ENCODE data around the gene TMEM184A. TPM values are rescaled to one million over a fixed set of nuclear protein-coding genes. Genes with fewer than 3 reads are reported as not detected.

Gene TMEM184A
- total and polyA plus RNA-seq, 2 of the 4 experiments (the other 2 are of a cell fraction) = 0.36 to 1.9 TPM

DNA sequence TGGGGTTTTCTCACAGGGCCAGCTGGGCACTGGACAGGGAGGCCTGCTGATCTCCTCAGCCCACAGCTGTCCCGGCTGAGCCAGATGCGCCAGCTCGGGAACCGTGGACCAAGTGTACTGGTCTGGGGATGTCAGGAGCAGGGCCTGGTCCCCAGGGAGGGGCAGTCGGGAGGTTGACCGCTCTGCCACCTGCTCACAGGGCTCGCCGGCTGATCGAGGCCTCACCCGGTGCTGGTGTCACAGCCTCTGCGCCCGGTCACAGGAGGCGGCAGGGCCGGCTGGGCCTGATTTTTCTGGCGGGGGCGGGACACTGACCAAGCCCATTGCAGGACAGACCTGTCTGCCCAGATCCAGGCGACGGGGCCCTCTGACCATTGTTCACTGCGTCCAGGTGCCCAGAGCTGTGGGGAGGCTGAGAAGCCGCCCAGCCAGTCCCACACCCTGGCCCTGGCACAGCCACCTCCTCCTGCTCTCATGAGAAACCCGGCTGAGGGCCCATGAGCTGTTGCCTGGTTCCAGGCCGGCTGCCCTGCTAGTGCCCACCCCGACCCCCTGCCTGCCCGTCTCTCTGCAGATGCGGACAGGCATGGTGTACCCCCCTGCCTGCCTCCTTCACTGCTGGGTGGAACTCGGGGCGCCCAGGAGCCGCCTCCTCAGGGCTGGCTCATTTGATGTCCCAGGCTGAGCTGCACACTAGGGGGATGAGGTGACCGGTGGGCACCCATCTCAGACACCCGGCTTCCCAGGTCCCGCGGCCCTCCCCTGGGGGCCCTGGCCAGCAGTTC, 3.0 kb upstream of the TMEM184A start (continued):
- no peak for TF ChIP-seq RFX5 (IDR thresholded peaks at IDR 0.05; ENCODE audit: low read depth, low read length)

DNA sequence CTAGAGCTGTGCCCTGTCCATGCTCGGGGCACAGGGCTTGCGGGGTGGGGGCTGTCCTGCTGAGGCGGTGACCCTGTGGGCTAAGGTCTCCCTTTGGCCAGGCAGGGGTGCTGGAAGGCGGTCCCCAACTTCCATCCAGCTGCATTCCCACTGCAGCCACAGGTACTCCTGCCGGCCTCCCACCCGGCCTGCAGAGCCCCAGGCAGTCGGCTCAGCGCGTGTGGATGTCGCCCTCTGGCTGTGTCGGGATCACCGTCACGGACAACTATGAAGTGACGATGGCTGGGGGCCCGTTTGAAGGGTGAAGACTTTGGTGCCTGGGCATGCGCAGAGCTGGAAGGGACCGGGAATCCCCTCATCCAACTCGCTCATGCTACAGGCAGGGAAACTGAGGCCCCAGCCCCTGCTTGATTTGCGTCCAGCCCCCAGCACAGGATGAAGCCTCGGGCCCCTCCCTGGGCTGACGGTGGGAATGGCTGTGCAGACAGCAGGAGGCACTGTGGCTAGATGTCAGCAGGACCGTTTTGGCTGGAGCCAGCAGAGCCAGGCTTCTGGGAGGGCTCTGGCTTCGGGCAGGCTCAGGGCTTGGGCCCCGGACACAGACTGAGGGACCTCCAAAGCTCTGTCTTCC, 2.3 kb upstream of the TMEM184A start:
- Histone ChIP-seq H2BK5ac (ENCODE audit: low read depth, low read length, poor library complexity, severe bottlenecking) (no peak overlapping the region), H4K20me1 (ENCODE audit: insufficient read depth, low read length) (no peaks in the 10 kb centered on the region), H3K56ac (ENCODE audit: extremely low read depth, insufficient read depth, low read length) (no peak overlapping the region), H3K4me2 (ENCODE audit: low read depth, low read length) (no peak overlapping the region), H3K4ac (ENCODE audit: low read depth, low read length) (no peak overlapping the region), H2AK5ac (ENCODE audit: low read depth, low read length) (0 out of 2 replicates have a peak overlapping the region, but pooled peaks have one; percentile 72), H2AK9ac (replicated peaks; ENCODE audit: low read depth, low read length, poor library complexity) (no peak overlapping the region), H4K91ac (ENCODE audit: insufficient read depth, low read depth, low read length) (no peak overlapping the region), H4K8ac (ENCODE audit: low read depth in 2 of 2, low read length in 2 of 2) (no peak overlapping the region), H3K4me3 (ENCODE audit: insufficient read depth, low read depth, low read length) (no peak overlapping the region), H3K9me1 (ENCODE audit: insufficient read depth, low read length) (peaks cover 11% of the 10 kb centered on the region), H3K79me1 (ENCODE audit: low read depth in 1 of 2, low read length in 2 of 2) (peaks cover 0 to 14% of the 10 kb centered on the region in 2 experiments; a peak in 1 of 4 replicates), H3K4me1 (ENCODE audit: control insufficient read depth, insufficient read depth, low read length) (peaks cover 16% of the 10 kb centered on the region), H3K27me3 (ENCODE audit: control insufficient read depth, insufficient read depth, low read length) (no peaks in the 10 kb centered on the region), H3K9me3 (ENCODE audit: control insufficient read depth, insufficient read depth, low read length) (no peaks in the 10 kb centered on the region), H3K14ac (replicated peaks; ENCODE audit: low read depth, low read length) (no peak overlapping the region), H3K23ac (ENCODE audit: low read depth, low read length) (no peak overlapping the region), H4K5ac (ENCODE audit: low read depth, low read length) (no peak overlapping the region), H2BK120ac (ENCODE audit: low read depth, low read length) (no peak overlapping the region), H2BK20ac (ENCODE audit: low read depth, low read length) (no peak overlapping the region), H3K18ac (ENCODE audit: low read depth, low read length) (no peak overlapping the region), H2AFZ (replicated peaks; ENCODE audit: low read length, poor library complexity) (peak overlapping the region; percentile 57), H3K27ac (ENCODE audit: insufficient read depth, low read length) (no peak overlapping the region), H3K9ac (ENCODE audit: low read depth, low read length) (no peak overlapping the region), H3K36me3 (ENCODE audit: control insufficient read depth, insufficient read depth, low read length) (no peaks in the 10 kb centered on the region), H2BK15ac (ENCODE audit: low read depth, low read length) (no peak overlapping the region)
- in situ Hi-C loops (cut with MboI; ENCODE audit: low sequenced_read_pairs) = no loop called here
- DNase-seq (no peak), ATAC-seq (ENCODE audit: low read depth) (no peak)
- POLR2A ChIA-PET (ENCODE audit: unreplicated experiment) = no interaction called here
- dilution Hi-C loops (cut with HindIII; ENCODE audit: low sequenced_read_pairs, unreplicated experiment) = no loop called here
- intact Hi-C loops (cut with micrococcal nuclease) = no loop called here
- WGBS, 2 experiments (ENCODE audit: extremely low coverage in 2 of 2, insufficient read length in 1 of 2) = 48% methylated on average over 12 of the region's 24 CpGs; no CpG with 5 or more reads in 1 of the 2 experiments
- BruUV-seq (replicated peaks) = no TSS peak
- TF ChIP-seq, protein P1, sequence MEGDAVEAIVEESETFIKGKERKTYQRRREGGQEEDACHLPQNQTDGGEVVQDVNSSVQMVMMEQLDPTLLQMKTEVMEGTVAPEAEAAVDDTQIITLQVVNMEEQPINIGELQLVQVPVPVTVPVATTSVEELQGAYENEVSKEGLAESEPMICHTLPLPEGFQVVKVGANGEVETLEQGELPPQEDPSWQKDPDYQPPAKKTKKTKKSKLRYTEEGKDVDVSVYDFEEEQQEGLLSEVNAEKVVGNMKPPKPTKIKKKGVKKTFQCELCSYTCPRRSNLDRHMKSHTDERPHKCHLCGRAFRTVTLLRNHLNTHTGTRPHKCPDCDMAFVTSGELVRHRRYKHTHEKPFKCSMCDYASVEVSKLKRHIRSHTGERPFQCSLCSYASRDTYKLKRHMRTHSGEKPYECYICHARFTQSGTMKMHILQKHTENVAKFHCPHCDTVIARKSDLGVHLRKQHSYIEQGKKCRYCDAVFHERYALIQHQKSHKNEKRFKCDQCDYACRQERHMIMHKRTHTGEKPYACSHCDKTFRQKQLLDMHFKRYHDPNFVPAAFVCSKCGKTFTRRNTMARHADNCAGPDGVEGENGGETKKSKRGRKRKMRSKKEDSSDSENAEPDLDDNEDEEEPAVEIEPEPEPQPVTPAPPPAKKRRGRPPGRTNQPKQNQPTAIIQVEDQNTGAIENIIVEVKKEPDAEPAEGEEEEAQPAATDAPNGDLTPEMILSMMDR (conservative IDR thresholded peaks at IDR 0.05; ENCODE audit: low read depth, low read length) = no peak
- no peak for TF ChIP-seq CHD1 (IDR thresholded peaks at IDR 0.05; ENCODE audit: low read depth, low read length)
- no peak for TF ChIP-seq BHLHE40 (IDR thresholded peaks at IDR 0.05; ENCODE audit: low read depth, low read length)
- TF ChIP-seq, protein P2, sequence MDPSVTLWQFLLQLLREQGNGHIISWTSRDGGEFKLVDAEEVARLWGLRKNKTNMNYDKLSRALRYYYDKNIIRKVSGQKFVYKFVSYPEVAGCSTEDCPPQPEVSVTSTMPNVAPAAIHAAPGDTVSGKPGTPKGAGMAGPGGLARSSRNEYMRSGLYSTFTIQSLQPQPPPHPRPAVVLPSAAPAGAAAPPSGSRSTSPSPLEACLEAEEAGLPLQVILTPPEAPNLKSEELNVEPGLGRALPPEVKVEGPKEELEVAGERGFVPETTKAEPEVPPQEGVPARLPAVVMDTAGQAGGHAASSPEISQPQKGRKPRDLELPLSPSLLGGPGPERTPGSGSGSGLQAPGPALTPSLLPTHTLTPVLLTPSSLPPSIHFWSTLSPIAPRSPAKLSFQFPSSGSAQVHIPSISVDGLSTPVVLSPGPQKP (IDR thresholded peaks at IDR 0.05; ENCODE audit: borderline replicate concordance, low read depth, low read length) = no peak
- TF ChIP-seq, protein P3, sequence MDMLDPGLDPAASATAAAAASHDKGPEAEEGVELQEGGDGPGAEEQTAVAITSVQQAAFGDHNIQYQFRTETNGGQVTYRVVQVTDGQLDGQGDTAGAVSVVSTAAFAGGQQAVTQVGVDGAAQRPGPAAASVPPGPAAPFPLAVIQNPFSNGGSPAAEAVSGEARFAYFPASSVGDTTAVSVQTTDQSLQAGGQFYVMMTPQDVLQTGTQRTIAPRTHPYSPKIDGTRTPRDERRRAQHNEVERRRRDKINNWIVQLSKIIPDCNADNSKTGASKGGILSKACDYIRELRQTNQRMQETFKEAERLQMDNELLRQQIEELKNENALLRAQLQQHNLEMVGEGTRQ (IDR thresholded peaks at IDR 0.05; ENCODE audit: low read depth, low read length) = no peak
- no peak for TF ChIP-seq RCOR1 (IDR thresholded peaks at IDR 0.05; ENCODE audit: insufficient replicate concordance, low read length)
- no peak for TF ChIP-seq RAD21 (IDR thresholded peaks at IDR 0.05; ENCODE audit: low read length)
- no peak for TF ChIP-seq MAFK (IDR thresholded peaks at IDR 0.05; ENCODE audit: low read depth, low read length)
- CTCF ChIA-PET = no interaction called here
